ENCODE data around the gene CCDC34. TPM values are rescaled to one million over a fixed set of nuclear protein-coding genes. Genes with fewer than 3 reads are reported as not detected.

The CCDC34 gene
- total RNA-seq, 4 donors from 2014 or later = 0.24 to 1.3 (median 0.64) TPM

- Histone ChIP-seq H3K27ac (no peak overlapping the region), H3K4me3 (no peak overlapping the region), H3K27me3 (no peaks in the 10 kb centered on the region), H3K4me1 (peaks cover 0 to 19% of the 10 kb centered on the region in 2 donors), H3K36me3 (no peaks in the 10 kb centered on the region), H3K9me3 (no peaks in the 10 kb centered on the region)
- ATAC-seq (no peak), DNase-seq (no peak)
- in situ Hi-C loops (cut with MboI; ENCODE audit: low sequenced_read_pairs in 4 of 4) = no loop called here
- intact Hi-C loops (cut with DNase I; ENCODE audit: low total_unique reads) = no loop called here
- TF ChIP-seq, protein P1, sequence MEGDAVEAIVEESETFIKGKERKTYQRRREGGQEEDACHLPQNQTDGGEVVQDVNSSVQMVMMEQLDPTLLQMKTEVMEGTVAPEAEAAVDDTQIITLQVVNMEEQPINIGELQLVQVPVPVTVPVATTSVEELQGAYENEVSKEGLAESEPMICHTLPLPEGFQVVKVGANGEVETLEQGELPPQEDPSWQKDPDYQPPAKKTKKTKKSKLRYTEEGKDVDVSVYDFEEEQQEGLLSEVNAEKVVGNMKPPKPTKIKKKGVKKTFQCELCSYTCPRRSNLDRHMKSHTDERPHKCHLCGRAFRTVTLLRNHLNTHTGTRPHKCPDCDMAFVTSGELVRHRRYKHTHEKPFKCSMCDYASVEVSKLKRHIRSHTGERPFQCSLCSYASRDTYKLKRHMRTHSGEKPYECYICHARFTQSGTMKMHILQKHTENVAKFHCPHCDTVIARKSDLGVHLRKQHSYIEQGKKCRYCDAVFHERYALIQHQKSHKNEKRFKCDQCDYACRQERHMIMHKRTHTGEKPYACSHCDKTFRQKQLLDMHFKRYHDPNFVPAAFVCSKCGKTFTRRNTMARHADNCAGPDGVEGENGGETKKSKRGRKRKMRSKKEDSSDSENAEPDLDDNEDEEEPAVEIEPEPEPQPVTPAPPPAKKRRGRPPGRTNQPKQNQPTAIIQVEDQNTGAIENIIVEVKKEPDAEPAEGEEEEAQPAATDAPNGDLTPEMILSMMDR (IDR thresholded peaks at IDR 0.05 in 4 of 5, conservative IDR thresholded peaks at IDR 0.05 in 1 of 5) = no peak
- no peak for TF ChIP-seq POLR2A (IDR thresholded peaks at IDR 0.05)
Observed at GRCh38 chr11:27401280-27401832, 38.3 kb upstream of the CCDC34 start.

- Histone ChIP-seq H3K36me3 (no peaks in the 10 kb centered on the region), H3K27me3 (no peaks in the 10 kb centered on the region), H3K4me3 (no peak overlapping the region), H3K27ac (no peak overlapping the region), H3K4me1 (peaks cover 19 to 33% of the 10 kb centered on the region in 2 donors), H3K9me3 (no peaks in the 10 kb centered on the region)
- no peak for ATAC-seq
- intact Hi-C loops (cut with DNase I; ENCODE audit: low total_unique reads) = loop anchor here (5.0 kb wide), 1 partner anchor 84 kb away; no protein-coding TSS in a partner anchor
- in situ Hi-C loops (cut with MboI; ENCODE audit: low sequenced_read_pairs in 4 of 4) = no loop called here
- no peak for DNase-seq
- TF ChIP-seq, protein P1 (IDR thresholded peaks at IDR 0.05 in 4 of 5, conservative IDR thresholded peaks at IDR 0.05 in 1 of 5) = no peak
- TF ChIP-seq POLR2A (IDR thresholded peaks at IDR 0.05) = no peak
Observed at GRCh38 chr11:27398400-27398770, 35.4 kb upstream of the CCDC34 start.

DNA sequence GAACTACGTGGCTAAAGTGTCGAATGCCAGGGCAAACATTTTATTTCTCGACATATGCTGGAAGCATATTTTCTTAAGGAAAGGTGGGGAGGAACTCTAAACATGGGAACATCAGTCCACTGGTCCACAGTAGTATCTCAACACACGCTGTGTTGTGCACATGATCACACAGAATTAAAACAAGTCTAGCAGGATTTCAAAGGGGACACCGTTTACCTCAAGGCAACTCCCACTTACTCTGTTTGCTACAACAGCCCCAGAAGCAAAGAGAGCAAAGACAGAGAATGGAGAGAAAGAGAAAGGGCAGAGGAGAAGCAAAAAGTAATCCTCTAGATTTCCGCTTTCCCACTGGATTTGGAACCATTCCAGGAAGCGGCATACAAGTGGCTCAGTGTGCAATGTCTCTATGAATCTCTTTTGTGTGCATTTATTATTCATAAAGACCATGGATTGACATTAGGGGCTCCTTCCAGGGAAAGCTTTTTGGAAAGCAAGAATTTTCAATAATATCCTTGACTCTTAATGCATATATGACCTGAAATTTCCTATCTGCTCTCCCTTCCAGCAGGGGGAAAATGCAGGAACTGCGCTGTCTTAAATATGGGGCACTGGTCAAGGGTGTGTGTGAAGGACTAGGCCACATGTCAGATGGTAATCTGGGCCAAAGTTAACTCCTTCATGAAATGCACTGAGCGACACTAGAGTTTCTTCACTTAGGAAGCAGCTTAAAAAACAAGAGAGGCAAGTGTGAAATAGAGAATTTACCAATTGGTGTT, 34.8 kb upstream of the CCDC34 start:
- TF ChIP-seq, protein P1 (IDR thresholded peaks at IDR 0.05 in 4 of 5, conservative IDR thresholded peaks at IDR 0.05 in 1 of 5) = no peak
- TF ChIP-seq POLR2A (IDR thresholded peaks at IDR 0.05) = no peak
- intact Hi-C loops (cut with DNase I; ENCODE audit: low total_unique reads) (loop anchor here (5.0 kb wide), 1 partner anchor 84 kb away; no protein-coding TSS in a partner anchor), in situ Hi-C loops (cut with MboI; ENCODE audit: low sequenced_read_pairs in 4 of 4) (no loop called here)
- no peak overlapping the region for H3K4me3 ChIP-seq
- peaks cover 21 to 33% of the 10 kb centered on the region in 2 donors for H3K4me1 ChIP-seq
- H3K27ac ChIP-seq = no peak overlapping the region
- no peak for ATAC-seq
- no peaks in the 10 kb centered on the region for H3K9me3 ChIP-seq
- no peak for DNase-seq
- no peaks in the 10 kb centered on the region for H3K27me3 ChIP-seq
- H3K36me3 ChIP-seq = no peaks in the 10 kb centered on the region

DNA sequence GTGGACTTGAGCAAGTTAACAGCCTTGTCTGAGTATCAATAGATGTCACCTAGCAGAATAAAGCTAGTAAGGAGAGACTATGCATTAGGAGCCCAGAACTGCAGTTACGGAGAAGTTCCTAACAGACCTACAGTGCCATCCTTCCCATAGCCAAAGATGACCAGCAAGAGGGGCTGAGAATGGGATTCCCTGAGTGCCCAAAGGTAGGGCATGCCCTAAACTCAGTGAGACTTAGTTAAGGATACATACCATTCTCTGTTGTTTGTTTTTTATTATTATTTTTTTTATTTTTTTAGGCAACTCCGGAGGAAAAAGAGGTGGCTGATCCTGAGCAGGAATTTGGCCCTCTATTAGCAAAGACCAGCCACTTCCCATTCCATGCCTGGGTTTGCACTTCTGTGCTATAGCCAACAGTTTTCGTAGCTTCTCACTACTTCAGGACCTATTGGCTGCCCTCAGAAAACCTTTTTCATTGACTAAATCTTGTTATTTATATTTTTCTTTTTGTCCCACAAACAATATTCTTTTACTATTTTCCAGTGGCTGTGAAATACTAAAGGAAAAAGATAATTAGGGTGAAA, 33.3 kb upstream of the CCDC34 start:
- Histone ChIP-seq H3K4me1 (peaks cover 23 to 33% of the 10 kb centered on the region in 2 donors), H3K4me3 (no peak overlapping the region), H3K27ac (no peak overlapping the region), H3K36me3 (no peaks in the 10 kb centered on the region), H3K27me3 (no peaks in the 10 kb centered on the region), H3K9me3 (no peaks in the 10 kb centered on the region)
- intact Hi-C loops (cut with DNase I; ENCODE audit: low total_unique reads) (loop anchor here (5.0 kb wide), 1 partner anchor 86 kb away; no protein-coding TSS in a partner anchor), in situ Hi-C loops (cut with MboI; ENCODE audit: low sequenced_read_pairs in 4 of 4) (no loop called here)
- ATAC-seq = no peak
- TF ChIP-seq, protein P1 (IDR thresholded peaks at IDR 0.05 in 4 of 5, conservative IDR thresholded peaks at IDR 0.05 in 1 of 5) = no peak
- no peak for TF ChIP-seq POLR2A (IDR thresholded peaks at IDR 0.05)
- DNase-seq = no peak
